ENCODE measurements around the gene LSG1.

Gene LSG1

DNA sequence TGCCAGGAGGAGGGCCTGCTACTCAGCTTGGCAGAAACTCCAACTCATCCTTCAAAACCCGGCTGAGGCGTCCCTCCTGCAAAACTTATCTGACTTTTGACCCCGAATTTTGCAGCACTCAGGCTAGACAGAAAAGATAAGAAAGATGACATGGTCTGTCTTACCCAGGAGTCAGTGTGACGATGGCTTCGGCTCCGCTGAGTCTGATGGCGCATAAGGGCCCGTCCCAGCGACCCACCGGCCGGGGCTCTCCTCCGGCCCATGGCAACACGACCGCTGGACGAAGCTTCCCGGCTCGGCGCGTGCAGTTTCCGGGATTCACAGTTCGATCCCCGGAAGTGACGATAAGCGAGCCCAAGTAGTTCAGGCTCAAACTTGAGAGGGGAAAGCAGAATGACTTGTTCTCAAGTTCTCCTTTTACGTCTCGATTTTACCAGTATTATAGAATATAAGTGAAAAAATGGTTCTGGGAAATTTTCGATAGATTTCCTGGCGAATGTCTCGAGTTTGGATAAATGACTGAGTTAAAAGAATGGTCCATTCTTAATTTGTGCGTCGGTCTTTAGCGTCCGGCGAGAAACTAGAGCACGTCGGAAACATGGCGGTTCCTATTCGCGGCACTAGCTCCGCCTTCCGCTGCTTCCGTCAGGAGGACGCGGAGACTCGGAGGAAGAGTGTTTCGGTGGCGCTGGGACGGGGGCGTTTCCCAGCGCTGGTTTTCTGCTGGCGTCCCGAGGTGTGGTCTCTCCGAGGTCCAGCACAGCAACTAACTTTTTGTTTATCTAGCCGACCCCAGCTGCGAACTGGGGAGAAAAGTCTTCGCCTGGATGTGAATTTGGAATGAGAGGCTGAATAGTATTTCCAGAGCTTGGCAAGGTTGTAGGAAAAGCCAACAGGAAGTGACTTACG lies at the start of gene LSG1:
Gene LSG1, minus strand, starts transcription at position 292 of the 909 bp plus-strand sequence. Its CDS starts 29 bp downstream, at position 263.
- Mint-ChIP-seq H3K4me3 (peak within 1 kb of the TSS; percentile 97), H3K27me3 (peaks cover 6% of the 10 kb centered on the region), H3K4me1 (ENCODE audit: low read depth) (peaks cover 24% of the 10 kb centered on the region), H3K36me3 (ENCODE audit: low read depth) (peaks cover 32% of the 10 kb centered on the region), H3K9me3 (no peaks in the 10 kb centered on the region), H3K27ac (peak within 1 kb of the TSS; percentile 95)
- intact Hi-C loops (cut with micrococcal nuclease): loop anchor here (1.0 to 2.0 kb wide), 2 partner anchors 282 to 597 kb away; no protein-coding TSS in a partner anchor

DNA sequence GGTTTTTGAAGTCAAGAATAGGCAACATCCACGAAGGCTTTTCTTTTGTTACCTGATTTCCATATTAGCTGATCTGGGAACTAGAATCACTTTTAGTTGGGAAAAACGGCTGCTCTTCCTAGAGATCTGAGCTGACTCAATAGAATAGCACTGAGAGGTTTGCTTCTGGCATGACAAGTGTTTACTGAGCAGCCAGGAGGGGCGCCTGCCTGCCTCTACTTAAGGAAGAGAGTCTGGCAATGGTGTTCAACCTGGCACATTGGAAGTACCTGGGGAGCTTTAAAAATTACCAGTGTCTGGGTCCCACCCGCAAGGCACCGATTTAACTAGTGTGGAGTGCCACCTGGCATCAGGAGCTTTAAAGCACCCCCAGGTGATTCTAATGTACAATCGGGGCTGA lies 48.1 kb upstream of the LSG1 start:
- intact Hi-C loops (cut with micrococcal nuclease): no loop called here
- H3K36me3 Mint-ChIP-seq (ENCODE audit: low read depth): no peaks in the 10 kb centered on the region
- peaks cover 10% of the 10 kb centered on the region for H3K4me1 Mint-ChIP-seq (ENCODE audit: low read depth)
- H3K4me3 Mint-ChIP-seq: no peak overlapping the region
- H3K27me3 Mint-ChIP-seq: peaks cover 8% of the 10 kb centered on the region
- no peaks in the 10 kb centered on the region for H3K9me3 Mint-ChIP-seq
- no peak overlapping the region for H3K27ac Mint-ChIP-seq

DNA sequence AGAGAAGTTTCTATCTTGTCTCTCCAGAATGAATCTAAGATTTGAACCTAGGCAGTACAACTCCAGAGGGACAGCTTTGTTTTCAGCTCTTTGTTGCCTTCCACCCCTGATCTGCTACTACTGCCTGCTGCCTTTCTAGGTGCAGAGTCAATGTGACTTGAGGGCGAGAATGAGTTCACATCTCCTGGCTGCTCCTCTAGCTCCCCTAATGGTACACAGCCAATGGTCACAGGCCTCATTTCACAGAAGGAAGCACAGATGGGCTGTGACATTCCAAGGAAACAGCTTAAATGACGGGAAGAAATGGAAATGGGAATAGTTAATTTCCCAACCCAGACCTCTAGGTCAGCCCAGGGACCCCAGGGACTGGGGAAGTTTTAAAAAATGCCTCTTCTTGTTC lies 46.1 kb upstream of the LSG1 start:
- H3K4me3 Mint-ChIP-seq: no peak overlapping the region
- no peaks in the 10 kb centered on the region for H3K36me3 Mint-ChIP-seq (ENCODE audit: low read depth)
- peaks cover 8% of the 10 kb centered on the region for H3K4me1 Mint-ChIP-seq (ENCODE audit: low read depth)
- no peaks in the 10 kb centered on the region for H3K9me3 Mint-ChIP-seq
- no peak overlapping the region for H3K27ac Mint-ChIP-seq
- intact Hi-C loops (cut with micrococcal nuclease): no loop called here
- H3K27me3 Mint-ChIP-seq: peaks cover 8% of the 10 kb centered on the region

DNA sequence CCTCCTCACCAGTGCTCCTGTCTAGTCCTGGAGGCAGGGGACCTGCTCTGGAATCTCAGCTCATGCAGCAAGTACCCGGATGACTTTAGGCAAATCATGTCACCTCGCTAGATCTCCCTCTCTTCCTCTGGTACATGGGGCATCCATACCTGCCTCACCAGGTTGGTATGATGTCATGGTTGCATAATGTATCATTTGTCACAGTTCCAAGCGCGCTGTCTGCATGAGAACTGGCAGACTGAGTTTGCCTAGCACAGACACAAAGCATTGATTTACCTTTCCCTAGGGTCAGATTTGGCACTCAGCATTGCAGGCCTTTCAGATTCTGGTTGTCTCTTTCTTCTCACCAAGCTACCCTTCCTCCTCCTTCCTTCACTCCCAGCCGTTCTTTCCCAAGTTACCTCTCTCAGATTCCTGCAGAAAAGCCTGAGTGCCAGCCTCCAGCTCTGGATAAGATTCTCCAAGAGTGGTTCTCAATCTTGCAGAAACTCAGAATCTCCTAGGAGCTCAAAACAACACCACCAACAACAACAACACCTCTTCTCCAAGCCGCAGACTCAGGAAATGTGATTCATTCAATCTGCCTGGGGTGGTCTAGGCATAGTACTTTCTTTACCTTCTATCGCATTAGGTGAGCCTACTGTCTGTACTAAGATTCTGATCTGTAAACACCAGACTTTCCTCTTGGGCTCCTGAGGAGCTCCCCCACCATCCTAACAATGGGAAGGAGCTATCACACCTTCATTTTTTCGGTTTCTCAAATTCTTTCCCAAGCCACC lies 43.2 kb upstream of the LSG1 start:
- H3K36me3 Mint-ChIP-seq (ENCODE audit: low read depth): no peaks in the 10 kb centered on the region
- H3K9me3 Mint-ChIP-seq: no peaks in the 10 kb centered on the region
- peaks cover 11% of the 10 kb centered on the region for H3K27me3 Mint-ChIP-seq
- H3K27ac Mint-ChIP-seq: no peak overlapping the region
- H3K4me1 Mint-ChIP-seq (ENCODE audit: low read depth): peaks cover 13% of the 10 kb centered on the region
- H3K4me3 Mint-ChIP-seq: no peak overlapping the region
- intact Hi-C loops (cut with micrococcal nuclease): no loop called here

GRCh38 chr3:194714564-194714963 lies 42.6 kb upstream of the LSG1 start:
- Mint-ChIP-seq H3K27me3 (peaks cover 10% of the 10 kb centered on the region), H3K27ac (no peak overlapping the region), H3K36me3 (ENCODE audit: low read depth) (no peaks in the 10 kb centered on the region), H3K9me3 (no peaks in the 10 kb centered on the region), H3K4me3 (no peak overlapping the region), H3K4me1 (ENCODE audit: low read depth) (peaks cover 13% of the 10 kb centered on the region)
- intact Hi-C loops (cut with micrococcal nuclease): no loop called here

DNA sequence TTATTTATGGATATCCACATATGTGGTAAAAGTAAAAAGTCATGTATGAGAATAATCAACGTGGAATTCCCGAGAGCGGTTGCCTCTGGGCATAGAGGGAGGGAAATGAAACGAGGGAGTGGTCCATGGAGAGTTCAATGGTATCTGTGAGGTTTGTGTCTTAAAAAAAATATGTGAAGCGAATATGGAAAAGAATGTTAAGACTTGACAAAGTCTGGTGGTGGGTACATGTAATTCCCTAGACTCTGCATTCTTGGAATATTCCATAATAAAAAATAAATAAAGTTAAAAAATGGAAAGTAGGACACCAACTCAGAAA lies 42.1 kb upstream of the LSG1 start:
- Mint-ChIP-seq H3K36me3 (ENCODE audit: low read depth) (no peaks in the 10 kb centered on the region), H3K27me3 (peaks cover 9% of the 10 kb centered on the region), H3K9me3 (no peaks in the 10 kb centered on the region), H3K4me1 (ENCODE audit: low read depth) (peaks cover 13% of the 10 kb centered on the region), H3K27ac (no peak overlapping the region), H3K4me3 (no peak overlapping the region)
- intact Hi-C loops (cut with micrococcal nuclease): no loop called here

- Mint-ChIP-seq H3K4me3 (no peak overlapping the region), H3K4me1 (ENCODE audit: low read depth) (peaks cover 13% of the 10 kb centered on the region), H3K9me3 (no peaks in the 10 kb centered on the region), H3K36me3 (ENCODE audit: low read depth) (no peaks in the 10 kb centered on the region), H3K27ac (no peak overlapping the region), H3K27me3 (peaks cover 9% of the 10 kb centered on the region)
- intact Hi-C loops (cut with micrococcal nuclease): no loop called here
Measured at GRCh38 chr3:194713299-194714136, 41.5 kb upstream of the LSG1 start.

GRCh38 chr3:194711913-194712312 lies 39.9 kb upstream of the LSG1 start:
- Mint-ChIP-seq H3K9me3 (peaks cover 8% of the 10 kb centered on the region), H3K36me3 (ENCODE audit: low read depth) (no peaks in the 10 kb centered on the region), H3K4me1 (ENCODE audit: low read depth) (peaks cover 13% of the 10 kb centered on the region), H3K27ac (no peak overlapping the region), H3K4me3 (no peak overlapping the region), H3K27me3 (peaks cover 7% of the 10 kb centered on the region)
- intact Hi-C loops (cut with micrococcal nuclease): loop anchor here (1.0 kb wide), 1 partner anchor 20 kb away; no protein-coding TSS in a partner anchor

- no peaks in the 10 kb centered on the region for H3K36me3 Mint-ChIP-seq (ENCODE audit: low read depth)
- peaks cover 7% of the 10 kb centered on the region for H3K27me3 Mint-ChIP-seq
- H3K27ac Mint-ChIP-seq: no peak overlapping the region
- H3K9me3 Mint-ChIP-seq: peaks cover 8% of the 10 kb centered on the region
- intact Hi-C loops (cut with micrococcal nuclease): no loop called here
- H3K4me1 Mint-ChIP-seq (ENCODE audit: low read depth): peaks cover 13% of the 10 kb centered on the region
- no peak overlapping the region for H3K4me3 Mint-ChIP-seq
Measured at GRCh38 chr3:194711286-194711685, 39.3 kb upstream of the LSG1 start.

DNA sequence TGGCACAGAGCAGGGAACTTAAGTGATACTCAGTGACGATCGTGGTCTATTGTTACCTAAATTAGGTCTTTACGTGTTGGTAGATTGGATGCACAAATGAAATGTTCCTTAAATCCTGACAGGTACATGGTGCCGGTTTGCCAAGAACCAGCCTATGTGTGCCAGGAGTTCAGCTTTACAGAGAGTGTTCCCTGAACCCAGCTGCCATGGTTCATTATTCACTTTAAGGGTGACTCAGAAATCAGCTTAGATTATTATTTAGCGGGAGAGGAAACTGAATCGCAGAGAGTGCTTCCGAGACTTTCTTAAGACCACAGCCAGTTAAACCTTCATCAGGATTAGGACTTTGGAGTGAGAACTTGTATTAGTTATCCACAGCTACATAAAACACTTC lies 35.2 kb upstream of the LSG1 start:
- Mint-ChIP-seq H3K9me3 (peaks cover 8% of the 10 kb centered on the region), H3K36me3 (ENCODE audit: low read depth) (no peaks in the 10 kb centered on the region), H3K4me3 (no peak overlapping the region), H3K27me3 (peaks cover 5% of the 10 kb centered on the region), H3K4me1 (ENCODE audit: low read depth) (peaks cover 8% of the 10 kb centered on the region), H3K27ac (no peak overlapping the region)
- intact Hi-C loops (cut with micrococcal nuclease): no loop called here

DNA sequence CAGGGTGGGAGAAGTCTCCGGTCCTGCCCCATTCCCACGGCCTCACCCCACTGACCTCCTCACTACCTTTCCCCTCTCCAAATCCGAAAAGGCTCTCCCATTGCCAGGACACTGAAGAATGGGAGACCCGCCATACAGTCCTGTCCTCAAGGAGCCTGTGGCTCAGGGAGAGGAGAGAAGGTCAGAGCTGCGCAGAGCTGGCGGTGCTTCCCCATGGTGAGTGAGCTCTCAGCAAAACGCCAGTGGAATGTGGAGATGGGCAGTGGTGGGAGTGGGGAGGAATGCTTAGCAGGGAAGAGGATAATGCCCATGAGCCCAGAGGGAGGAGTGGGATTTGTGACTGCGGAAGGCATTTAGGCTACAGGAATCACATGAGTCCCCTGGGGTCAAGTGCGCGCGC lies 33.8 kb upstream of the LSG1 start:
- peaks cover 8% of the 10 kb centered on the region for H3K9me3 Mint-ChIP-seq
- H3K27ac Mint-ChIP-seq: no peak overlapping the region
- peaks cover 5% of the 10 kb centered on the region for H3K27me3 Mint-ChIP-seq
- no peaks in the 10 kb centered on the region for H3K4me1 Mint-ChIP-seq (ENCODE audit: low read depth)
- intact Hi-C loops (cut with micrococcal nuclease): no loop called here
- H3K36me3 Mint-ChIP-seq (ENCODE audit: low read depth): no peaks in the 10 kb centered on the region
- H3K4me3 Mint-ChIP-seq: no peak overlapping the region

GRCh38 chr3:194705227-194705626 lies 33.2 kb upstream of the LSG1 start:
- no peak overlapping the region for H3K4me3 Mint-ChIP-seq

DNA sequence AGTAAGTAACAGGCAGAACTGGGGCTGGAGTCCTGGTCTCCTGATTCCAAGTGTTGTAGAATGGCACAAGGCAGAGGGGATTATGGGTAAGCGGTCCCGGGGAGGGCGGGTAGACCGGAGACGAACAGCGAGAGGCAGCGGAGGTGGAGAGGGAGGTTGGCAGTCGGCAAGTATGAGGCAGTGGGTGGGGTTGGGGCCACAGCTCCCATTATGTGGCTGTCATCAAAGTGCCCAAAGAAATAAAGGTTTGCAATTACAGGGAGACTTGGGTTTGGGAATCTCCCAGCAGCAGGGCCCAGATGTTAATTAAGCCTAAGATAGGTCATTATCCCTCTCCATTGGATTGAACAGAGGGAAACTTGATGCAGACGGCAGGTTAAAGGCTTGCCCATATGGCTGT lies 30.6 kb upstream of the LSG1 start:
- no peaks in the 10 kb centered on the region for H3K36me3 Mint-ChIP-seq (ENCODE audit: low read depth)
- intact Hi-C loops (cut with micrococcal nuclease): no loop called here
- no peaks in the 10 kb centered on the region for H3K4me1 Mint-ChIP-seq (ENCODE audit: low read depth)
- no peak overlapping the region for H3K27ac Mint-ChIP-seq
- H3K9me3 Mint-ChIP-seq: peaks cover 16% of the 10 kb centered on the region
- H3K4me3 Mint-ChIP-seq: no peak overlapping the region
- peaks cover 7% of the 10 kb centered on the region for H3K27me3 Mint-ChIP-seq

More at GRCh38 chr3:194705227-194705626, 33.2 kb upstream of the LSG1 start:
- intact Hi-C loops (cut with micrococcal nuclease): no loop called here
- H3K27ac Mint-ChIP-seq: no peak overlapping the region
- H3K27me3 Mint-ChIP-seq: peaks cover 2% of the 10 kb centered on the region
- H3K36me3 Mint-ChIP-seq (ENCODE audit: low read depth): no peaks in the 10 kb centered on the region
- no peaks in the 10 kb centered on the region for H3K4me1 Mint-ChIP-seq (ENCODE audit: low read depth)
- peaks cover 8% of the 10 kb centered on the region for H3K9me3 Mint-ChIP-seq
